ENCODE data around the gene KLF11. TPM values are rescaled to one million over a fixed set of nuclear protein-coding genes. Genes with fewer than 3 reads are reported as not detected.

The KLF11 gene
- total RNA-seq, 1 donor from 2014 or later: 6.6 TPM

GRCh38 chr2:10003206-10004125 is 39.9 kb upstream of the KLF11 start:
- no peak for TF ChIP-seq CTCF (IDR thresholded peaks at IDR 0.05; ENCODE audit: insufficient read depth, low read length, severe bottlenecking)
- FAIRE-seq (no peak), DNase-seq (ENCODE audit: low read depth) (no peak)
- Histone ChIP-seq H3K4me3 (ENCODE audit: low read depth, low read length) (no peak overlapping the region), H3K36me3 (ENCODE audit: control insufficient read depth, insufficient read depth, low read length) (peaks cover 22% of the 10 kb centered on the region), H3K27me3 (ENCODE audit: control insufficient read depth, insufficient read depth, low read length) (no peaks in the 10 kb centered on the region)

DNA sequence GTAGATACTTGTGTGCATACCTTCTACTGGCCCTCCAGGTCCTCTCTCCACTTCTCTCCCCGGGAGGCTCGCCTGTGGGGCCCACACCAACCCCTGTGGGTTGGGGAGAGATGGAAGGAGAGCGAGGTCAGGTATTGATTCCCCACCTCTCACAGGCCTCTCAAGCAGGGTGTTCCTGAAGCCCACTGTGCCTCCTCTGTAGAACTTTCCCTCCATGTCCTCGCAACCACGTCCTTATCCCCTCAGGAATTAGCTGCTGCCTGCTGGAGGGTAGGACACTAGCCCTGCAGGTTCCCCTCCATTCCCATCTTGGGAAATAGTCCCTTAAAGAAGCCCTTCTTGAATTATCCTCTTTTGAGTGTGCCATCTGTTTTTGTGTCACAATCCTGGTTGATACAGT is 38.9 kb upstream of the KLF11 start:
- Histone ChIP-seq H3K27me3 (ENCODE audit: control insufficient read depth, insufficient read depth, low read length) (no peaks in the 10 kb centered on the region), H3K4me3 (ENCODE audit: low read depth, low read length) (no peak overlapping the region), H3K36me3 (ENCODE audit: control insufficient read depth, insufficient read depth, low read length) (peaks cover 16% of the 10 kb centered on the region)
- TF ChIP-seq CTCF (IDR thresholded peaks at IDR 0.05; ENCODE audit: insufficient read depth, low read length, severe bottlenecking): no peak
- DNase-seq (ENCODE audit: low read depth) (no peak), FAIRE-seq (no peak)

GRCh38 chr2:10004836-10005235 is 38.5 kb upstream of the KLF11 start:
- DNase-seq (ENCODE audit: low read depth) (no peak), FAIRE-seq (no peak)
- Histone ChIP-seq H3K4me3 (ENCODE audit: low read depth, low read length) (no peak overlapping the region), H3K27me3 (ENCODE audit: control insufficient read depth, insufficient read depth, low read length) (no peaks in the 10 kb centered on the region), H3K36me3 (ENCODE audit: control insufficient read depth, insufficient read depth, low read length) (peaks cover 14% of the 10 kb centered on the region)
- no peak for TF ChIP-seq CTCF (IDR thresholded peaks at IDR 0.05; ENCODE audit: insufficient read depth, low read length, severe bottlenecking)

GRCh38 chr2:10005461-10006235 is 37.7 kb upstream of the KLF11 start:
- Histone ChIP-seq H3K4me3 (ENCODE audit: low read depth, low read length) (no peak overlapping the region), H3K27me3 (ENCODE audit: control insufficient read depth, insufficient read depth, low read length) (no peaks in the 10 kb centered on the region), H3K36me3 (ENCODE audit: control insufficient read depth, insufficient read depth, low read length) (peaks cover 8% of the 10 kb centered on the region)
- FAIRE-seq: no peak
- DNase-seq (ENCODE audit: low read depth): no peak
- no peak for TF ChIP-seq CTCF (IDR thresholded peaks at IDR 0.05; ENCODE audit: insufficient read depth, low read length, severe bottlenecking)

DNA sequence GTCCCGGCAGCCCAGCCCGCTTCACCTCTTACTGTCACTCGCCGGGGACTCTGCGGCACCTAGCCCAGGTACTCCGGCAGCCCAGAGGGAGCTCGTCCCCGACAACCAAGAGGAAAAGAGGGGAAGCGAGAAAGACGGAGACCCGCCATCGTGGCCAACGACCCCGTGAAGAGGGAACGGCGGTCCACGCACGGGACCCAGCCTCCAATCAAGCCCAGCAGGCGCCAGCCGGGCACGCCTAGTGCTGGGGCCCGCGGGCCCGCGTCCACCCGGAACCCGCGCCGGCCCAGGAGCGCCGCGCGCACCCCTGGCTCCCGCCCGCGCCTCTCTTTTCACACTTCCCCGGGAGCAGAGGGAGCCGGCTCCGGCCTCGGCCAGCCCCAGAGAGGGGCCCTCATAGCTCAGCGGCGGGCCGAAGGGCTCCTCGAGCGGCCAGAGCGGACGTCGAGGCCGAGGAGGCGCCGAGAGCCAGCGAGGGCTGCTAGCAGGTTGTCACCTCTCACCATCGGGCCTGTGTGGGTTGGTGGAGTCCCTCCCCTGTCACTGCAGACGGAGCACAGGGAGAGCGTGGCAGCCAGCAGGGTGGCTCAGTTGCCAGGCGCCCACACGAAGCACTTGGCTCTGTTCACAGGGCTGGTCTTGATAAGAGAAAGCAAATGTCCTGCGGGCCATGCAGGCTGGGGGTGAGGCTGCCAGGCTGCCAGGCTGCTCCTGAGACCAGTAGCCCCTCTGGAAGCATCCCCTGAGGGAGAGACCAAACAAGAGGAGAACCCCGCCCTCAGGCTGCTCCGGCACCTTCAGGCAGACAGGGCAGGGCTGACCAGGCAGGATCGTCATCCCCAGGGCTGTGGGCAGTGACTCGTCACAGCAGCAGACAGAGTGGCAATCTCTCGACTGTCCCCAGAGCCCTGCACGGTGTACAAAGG is 36.9 kb upstream of the KLF11 start:
- no peak for TF ChIP-seq CTCF (IDR thresholded peaks at IDR 0.05; ENCODE audit: insufficient read depth, low read length, severe bottlenecking)
- Histone ChIP-seq H3K27me3 (ENCODE audit: control insufficient read depth, insufficient read depth, low read length) (no peaks in the 10 kb centered on the region), H3K36me3 (ENCODE audit: control insufficient read depth, insufficient read depth, low read length) (peaks cover 3% of the 10 kb centered on the region), H3K4me3 (ENCODE audit: low read depth, low read length) (no peak overlapping the region)
- FAIRE-seq (no peak), DNase-seq (ENCODE audit: low read depth) (no peak)
